Renal cortex interstitium (tissue), 11 donors: ENCODE results near the gene PEX16. TPM values are rescaled to one million over a fixed set of nuclear protein-coding genes. Genes with fewer than 3 reads are reported as not detected.

Experiments used
- DNase-seq, 11 donors: peaks; one replicate each; pipeline ENCODE4 v3.0.0-alpha.2; 2013; ENCODE audit warnings: low read depth in 9 of 11, low spot score in 4 of 11; ENCODE audit errors: extremely low read depth in 1 of 11
- polyA plus RNA-seq, 3 donors: library from polyadenylated mRNA; unstranded; fragments of 120-200 nt; gene quantifications; one replicate each; pipeline ENCODE4 v1.2.1, GENCODE V29; 2013; ENCODE audit not compliant: insufficient read length in 3 of 3

The PEX16 gene
- polyA plus RNA-seq, 3 donors: 15.5 to 17.8 (median 17.0) TPM

DNA sequence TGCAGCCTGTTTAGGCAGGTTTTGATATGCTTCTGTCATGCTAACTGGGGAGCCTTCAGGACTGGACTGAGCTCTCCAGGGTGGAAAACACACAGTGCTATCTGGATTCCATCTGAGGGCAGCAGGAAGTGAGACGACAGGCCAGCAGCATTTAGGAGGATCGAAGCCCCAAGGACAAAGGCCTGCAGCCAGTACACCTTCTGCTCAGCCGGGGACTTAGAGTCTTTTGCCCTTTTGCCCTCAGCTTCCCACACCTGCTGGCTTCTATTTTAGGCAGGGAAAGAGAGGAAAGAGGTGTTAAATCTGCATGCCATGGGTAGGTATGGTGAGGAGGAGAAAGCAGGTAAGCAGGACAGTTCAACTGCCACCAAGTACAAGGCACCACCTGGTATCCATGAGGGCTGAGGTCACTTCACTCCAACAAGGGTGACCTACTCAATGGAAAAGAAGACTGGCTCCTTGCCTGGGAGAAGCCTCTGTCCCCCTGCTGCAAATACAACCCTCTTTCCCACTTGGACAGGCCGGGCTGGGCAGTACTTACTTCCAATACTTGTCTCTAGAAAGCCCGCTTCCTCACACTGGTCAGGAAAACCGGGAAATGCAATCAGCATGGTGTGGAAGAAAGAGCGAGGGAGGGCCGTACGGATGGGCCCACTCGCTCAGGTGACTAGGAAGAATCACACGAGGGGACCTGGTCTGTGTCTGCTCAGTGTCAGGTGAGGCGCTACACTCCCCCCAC, 17.1 kb upstream of the PEX16 start:
- DNase-seq: no peak

DNA sequence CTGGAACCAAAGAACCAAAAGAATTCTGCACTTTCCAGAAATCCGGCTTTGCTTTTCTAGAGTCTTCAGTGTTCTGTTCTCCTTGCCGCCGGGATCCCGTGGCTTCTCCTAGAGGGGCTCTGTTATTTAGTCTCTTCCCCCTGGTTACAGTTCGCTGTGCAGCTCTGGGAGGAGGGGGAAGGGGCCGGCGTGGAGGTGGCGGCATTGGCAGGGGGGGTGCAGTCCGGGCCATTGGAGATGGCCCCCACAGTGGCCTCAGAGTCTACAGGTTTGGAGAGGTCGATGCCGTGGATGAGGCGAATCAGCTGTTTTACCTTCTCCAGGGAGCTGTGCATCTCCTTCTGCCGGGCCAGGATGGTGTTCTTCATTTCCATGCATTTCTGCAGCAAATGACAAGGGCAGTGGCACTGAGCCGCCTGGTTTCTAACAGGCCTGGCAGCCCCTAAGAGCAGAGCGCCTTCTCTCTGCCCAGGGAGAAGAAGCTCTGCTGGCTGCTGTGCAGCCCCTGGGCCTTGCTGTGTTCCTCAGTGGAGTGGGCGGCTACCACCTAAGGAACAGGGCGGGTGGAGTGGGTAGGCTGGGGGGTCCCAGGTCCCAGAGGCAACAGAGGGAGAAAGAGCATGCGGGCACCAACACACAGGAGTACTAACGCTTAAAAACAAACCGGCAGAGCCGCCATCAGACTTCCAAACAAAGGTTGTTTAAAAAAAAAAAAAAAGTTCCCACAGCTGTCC, 16.3 kb upstream of the PEX16 start:
- DNase-seq: no peak

DNA sequence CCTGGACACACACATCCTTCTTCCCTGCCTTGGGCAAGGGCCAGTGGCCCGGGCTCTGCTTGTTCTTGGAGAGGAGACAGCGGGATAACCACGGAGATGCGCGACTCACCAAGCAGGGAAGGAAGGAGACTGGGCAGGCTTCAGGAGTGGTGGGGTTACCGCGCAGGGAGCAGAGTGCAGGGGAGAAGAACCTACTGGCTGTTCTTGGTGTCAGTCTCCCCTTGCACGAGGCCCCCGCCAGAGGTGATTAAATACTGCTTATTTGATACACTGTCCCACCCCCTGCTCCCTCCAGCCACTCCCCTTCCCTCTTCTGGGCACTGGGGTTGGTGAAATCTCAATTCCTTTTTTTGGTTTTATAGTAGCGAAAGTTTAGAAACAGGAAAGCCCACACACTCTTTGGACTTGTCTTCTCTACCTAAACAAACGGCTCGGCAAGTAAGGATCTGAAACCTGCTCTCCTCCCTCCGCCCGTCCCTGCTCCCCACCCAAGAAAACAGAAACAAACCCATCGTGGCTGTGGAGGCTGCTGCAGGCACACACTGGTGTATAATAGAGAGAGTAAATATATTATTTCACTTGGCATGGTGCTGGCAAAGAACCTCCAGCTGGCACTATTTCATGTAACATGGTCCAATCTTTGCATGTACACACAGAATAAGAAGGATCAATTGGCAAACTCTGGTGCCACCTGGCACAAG, 15.6 kb upstream of the PEX16 start:
- no peak for DNase-seq

DNA sequence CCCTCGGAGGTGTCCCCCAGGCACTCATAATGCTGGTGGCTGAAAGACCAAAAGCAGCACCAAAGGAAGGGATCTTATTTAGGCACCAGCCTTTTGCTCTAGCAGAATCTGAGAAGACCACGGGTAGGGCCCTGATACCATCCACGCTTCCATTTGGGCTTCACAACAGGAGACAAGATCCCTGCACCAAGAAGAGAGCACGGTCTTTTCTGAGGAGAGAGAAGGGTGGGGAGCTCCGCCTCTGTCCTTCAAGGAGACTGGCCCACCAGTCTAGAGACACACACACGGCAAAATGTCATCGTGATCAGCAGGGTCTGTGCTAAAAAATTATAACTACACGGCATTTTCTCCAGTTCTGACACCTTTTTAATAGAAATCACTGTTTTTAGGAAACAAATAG, 14.5 kb upstream of the PEX16 start:
- no peak for DNase-seq

DNA sequence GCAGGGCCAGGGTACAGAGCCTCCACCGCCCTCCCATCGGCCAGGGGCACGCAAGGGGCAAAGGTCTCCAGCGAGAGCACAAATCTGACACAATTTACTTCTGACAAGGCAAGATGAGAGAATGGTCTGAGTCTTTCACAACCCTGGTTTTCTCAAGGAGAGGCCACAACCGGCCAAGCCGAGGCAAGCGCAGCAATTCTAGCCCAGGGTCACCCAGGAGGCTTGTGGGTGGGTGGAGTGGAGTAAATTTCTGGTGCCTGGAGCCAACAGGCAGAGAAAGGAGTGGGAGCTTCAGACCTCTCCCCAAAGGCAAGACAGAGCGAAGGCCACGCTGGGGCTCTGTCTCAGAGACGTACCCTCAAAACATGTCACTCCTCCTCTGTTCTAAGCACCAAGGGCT, 14.1 kb upstream of the PEX16 start:
- DNase-seq: no peak

DNA sequence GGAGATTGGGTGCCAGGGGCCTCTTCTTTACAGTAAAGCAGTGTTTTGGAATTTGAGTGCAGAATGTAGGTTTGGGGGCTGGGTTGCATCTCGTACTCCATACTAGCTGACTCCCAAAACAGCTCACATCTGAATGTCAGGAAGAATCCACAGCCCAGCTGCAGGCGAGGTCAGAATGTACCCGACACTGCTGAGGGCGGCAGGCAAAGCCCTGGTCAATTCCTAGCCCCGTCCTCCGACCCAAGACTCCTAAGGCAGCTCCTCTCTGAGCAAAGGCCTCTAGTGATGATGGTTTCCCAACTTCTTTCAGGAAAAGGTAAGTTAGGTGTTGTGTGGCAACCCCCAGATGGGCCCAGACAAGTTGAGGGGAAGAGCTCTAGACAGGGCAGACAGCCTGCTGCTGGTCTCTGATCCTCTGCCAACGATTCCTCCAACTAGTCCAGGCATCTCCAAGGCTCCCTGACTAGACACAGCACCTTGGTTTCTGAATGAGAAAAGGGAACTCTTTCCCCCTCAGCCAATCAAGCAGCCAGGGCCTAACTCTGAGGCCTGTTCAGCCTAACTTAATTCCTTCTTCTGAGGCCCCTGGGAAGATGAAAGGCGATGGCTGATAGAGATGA, 13.4 kb upstream of the PEX16 start:
- DNase-seq: no peak

DNA sequence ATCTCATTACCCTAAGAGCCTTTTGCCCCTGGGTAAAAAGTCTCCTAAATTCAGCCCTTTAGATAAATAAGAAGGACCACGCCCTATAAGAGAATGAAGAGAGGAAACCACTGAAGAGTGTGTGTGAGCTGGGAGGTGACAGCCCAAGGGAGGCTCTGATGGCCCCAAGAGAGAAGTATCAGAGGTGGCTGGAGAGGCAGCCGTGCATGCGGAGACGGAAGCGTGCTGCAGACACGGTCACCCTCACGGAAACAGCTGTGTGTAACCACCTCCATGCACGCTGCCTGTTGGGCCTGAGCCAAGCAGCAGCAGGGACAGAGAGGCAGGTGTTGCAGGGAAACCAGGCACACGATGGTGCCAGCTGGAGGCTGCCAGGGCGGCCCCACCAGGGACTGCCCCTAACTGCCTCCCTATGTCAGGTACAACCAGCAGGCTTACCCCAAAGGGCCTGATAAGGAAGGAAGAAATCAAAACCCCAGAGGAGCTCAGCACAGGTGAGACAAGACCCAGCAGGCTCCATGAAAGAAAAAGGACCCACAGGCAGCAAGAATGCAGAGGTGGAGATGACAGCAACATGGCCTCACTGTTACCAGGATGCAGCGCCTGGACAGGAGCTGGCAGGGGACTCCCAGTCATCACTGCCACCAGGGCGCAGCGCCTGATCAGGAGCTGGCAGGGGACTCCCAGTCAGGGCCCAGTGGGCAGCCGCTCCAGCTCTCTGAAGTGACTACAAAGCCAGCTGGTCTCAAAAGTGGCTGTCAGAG, 12.5 kb upstream of the PEX16 start:
- no peak for DNase-seq

DNA sequence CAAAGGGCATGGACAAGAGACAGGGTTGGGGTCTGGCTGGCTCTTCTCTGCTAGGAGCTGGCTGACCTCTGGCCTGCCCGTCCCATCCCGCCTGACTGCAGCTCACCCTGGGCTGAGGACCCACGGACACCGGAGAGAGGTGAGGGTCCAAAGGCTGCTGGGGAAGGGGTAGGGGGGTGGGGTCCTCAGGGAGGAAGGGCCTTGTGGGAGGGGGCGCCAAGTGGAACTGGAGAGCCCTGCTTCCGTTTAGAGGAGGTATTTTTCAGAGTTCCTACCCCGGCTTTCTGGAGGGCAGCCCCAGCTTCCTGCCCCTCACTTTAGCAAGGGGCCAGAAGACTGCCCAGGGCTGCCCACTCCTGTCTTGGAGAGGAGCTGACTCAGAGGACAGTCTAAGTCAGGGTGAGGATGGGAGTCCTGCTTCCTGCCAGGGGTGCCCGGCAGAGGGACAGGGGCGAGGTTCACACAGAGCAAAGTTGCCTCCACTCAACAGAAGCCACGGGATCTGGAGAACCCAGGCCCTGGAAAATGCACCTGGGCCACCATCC, 11.9 kb upstream of the PEX16 start:
- DNase-seq: no peak

DNA sequence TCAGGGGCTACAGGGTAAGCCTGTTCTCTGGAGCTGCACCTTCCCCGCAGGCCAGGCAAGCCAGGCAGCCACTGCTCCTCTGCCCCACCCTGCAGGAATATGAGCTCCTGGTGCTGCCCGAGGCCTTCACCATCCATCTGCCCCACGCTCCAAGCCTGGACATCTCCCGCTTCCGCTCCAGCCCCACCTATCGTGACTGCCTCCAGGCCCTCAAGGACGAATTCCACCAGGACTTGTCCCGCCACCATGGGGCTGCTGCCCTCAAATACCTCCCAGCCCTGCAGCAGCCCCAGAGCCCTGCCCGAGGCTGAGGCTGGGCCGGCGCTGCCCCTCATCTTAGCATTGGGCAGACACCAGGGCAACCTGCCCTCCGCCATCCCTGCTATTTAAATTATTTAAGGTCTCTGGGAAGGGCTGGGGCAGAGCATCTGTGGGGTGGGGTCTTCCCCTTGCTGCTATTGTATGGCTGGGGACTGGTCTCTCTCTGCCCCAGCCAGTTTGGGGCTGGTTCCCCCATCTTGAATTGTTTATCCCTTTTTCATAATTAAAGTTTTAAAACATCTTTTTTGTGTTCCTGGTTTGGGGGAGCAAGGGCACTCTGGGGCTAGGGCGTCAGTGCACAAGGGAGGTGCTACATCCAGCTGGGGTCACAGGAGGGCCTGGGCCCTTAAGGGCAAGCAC, 11.0 kb upstream of the PEX16 start:
- DNase-seq: no peak

DNA sequence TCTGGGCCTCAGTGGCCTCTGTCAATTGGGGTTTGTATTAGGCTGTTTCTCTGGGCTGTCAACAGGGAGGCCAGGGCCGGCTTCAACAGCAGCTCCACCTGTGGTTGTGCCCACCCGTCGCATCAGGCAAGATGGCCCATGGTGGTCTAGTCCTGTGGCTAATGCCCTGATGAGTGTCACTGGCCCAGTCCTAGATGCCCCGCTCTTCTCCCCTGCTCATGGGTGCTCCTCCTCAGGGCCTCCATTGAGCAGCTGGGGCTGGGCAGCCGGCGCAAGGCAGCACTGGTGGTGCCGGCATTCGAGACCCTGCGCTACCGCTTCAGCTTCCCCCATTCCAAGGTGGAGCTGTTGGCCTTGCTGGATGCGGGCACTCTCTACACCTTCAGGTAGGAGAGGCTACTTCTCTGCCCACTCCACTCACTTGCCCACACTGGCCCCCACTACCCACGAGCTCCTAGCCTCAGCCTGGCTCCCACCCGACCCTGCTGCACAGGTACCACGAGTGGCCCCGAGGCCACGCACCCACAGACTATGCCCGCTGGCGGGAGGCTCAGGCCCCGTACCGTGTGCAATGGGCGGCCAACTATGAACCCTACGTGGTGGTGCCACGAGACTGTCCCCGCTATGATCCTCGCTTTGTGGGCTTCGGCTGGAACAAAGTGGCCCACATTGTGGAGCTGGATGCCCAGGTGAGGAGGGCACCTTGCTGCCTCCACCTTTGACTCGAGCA, 10.2 kb upstream of the PEX16 start:
- no peak for DNase-seq

DNA sequence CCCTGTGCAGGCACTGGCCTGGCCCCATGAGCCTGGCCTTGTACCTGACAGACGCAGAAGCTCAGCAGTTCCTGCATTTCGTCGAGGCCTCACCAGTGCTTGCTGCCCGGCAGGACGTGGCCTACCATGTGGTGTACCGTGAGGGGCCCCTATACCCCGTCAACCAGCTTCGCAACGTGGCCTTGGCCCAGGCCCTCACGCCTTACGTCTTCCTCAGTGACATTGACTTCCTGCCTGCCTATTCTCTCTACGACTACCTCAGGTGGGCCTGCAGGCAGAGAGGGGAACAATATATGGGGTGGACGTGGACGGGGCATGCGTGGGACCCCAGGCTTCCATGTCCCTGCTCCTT, 9.6 kb upstream of the PEX16 start:
- no peak for DNase-seq

GRCh38 chr11:45926536-45927331, 9.1 kb upstream of the PEX16 start:
- DNase-seq: no peak

DNA sequence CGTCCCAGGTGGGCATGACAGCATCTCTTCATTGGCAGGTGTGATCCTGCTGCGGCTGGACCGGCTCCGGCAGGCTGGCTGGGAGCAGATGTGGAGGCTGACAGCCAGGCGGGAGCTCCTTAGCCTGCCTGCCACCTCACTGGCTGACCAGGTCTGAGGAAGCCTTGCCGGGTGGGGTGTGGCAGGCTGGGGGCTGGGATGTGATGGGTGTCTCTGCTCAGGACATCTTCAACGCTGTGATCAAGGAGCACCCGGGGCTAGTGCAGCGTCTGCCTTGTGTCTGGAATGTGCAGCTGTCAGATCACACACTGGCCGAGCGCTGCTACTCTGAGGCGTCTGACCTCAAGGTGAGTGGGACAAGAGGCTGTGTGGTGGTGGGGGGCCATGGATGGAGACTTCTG, 8.3 kb upstream of the PEX16 start:
- no peak for DNase-seq

DNA sequence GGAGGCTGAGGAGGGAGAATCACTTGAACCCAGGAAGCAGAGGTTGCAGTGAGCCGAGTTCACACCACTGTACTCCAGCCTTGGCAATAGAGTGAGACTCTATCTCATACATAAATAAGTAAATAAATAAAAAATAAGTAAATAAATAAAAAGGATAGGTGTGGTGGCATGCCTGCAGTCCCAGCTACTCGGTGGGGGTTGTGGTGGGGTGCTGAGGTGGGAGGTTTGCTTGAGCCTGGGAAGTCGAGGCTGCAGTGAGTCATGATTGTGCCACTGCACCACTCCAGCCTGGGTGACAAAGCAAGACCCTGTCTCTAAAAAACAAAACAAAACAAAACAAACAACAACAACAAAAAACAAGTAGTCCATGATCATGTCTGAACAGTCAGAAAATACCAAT, 7.9 kb upstream of the PEX16 start:
- DNase-seq: no peak

DNA sequence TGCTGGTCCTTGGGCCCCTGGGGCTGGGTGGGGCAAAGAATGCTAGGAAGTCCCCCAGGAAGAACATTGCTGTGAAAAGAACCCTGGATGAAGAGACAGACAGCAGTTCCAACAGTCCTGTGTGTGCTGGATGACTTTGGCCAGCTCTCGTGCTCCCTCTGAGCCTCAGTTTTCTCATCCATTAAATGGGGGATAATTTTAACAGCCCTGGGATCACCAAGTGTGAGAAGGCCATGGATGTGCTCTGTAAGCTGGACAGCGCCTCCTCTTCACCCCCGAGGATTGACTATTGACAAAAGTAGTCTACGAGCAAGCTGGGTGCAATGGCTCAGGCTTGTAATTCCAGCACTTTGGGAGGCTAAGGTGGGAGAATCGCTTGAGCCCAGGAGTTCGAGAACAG, 7.2 kb upstream of the PEX16 start:
- DNase-seq: no peak

DNA sequence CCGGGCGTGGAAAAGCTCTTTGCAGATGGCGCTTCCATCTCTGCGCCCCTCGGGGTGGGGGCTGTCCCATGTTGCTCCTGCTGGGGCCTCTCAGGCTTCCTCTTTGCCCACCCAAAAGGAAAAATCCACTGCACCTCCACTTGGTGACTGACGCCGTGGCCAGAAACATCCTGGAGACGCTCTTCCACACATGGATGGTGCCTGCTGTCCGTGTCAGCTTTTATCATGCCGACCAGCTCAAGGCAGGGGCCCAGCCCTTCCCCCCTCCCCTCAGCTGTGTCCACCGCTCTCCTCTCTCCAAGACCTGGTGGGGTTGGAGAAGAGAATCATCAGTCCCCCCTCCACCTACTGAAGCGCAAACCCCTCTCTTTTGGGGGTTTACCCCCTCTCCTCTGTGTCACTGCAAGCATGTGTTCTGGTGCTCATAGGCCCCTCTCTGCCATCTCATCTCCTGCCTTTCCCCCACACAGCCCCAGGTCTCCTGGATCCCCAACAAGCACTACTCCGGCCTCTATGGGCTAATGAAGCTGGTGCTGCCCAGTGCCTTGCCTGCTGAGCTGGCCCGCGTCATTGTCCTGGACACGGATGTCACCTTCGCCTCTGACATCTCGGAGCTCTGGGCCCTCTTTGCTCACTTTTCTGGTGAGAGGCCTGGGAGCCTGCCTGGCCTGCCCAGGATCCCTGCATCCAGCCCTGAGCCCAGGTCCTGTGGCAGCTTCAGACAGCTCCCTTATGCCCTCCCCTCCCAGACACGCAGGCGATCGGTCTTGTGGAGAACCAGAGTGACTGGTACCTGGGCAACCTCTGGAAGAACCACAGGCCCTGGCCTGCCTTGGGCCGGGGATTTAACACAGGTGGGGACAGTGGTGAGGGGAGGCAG, 6.6 kb upstream of the PEX16 start:
- DNase-seq: no peak
